T-helper 17 cell (primary cell): ENCODE data around the gene CD247. TPM values are rescaled to one million over a fixed set of nuclear protein-coding genes. Genes with fewer than 3 reads are reported as not detected.

Experiments used
- ATAC-seq: fragments of 150-1000 bp; cut with Tn5 transposase; 2 replicates; pipeline ENCODE4 v1.10.0; 2021; ENCODE audit warnings: mild to moderate bottlenecking, moderate library complexity
- DNase-seq, 3 donors: peaks; one replicate each; pipeline versions ENCODE4 v3.0.0 to v3.0.0-alpha.2; 2020 to 2021
- H3K9me3 ChIP-seq: one replicate; pipeline ENCODE4 v1.7.0; 2013; ENCODE audit warnings: low read length, mild to moderate bottlenecking; ENCODE audit not compliant: control insufficient read depth, poor library complexity, severe bottlenecking
- H3K27ac Mint-ChIP-seq: one replicate; pipeline ENCODE4 v1.8.0; 2022; ENCODE audit warnings: mild to moderate bottlenecking, moderate library complexity, mixed read lengths
- H3K27me3 Mint-ChIP-seq: one replicate; pipeline ENCODE4 v1.8.0; 2022; ENCODE audit warnings: mixed read lengths
- H3K36me3 Mint-ChIP-seq: one replicate; pipeline ENCODE4 v1.8.0; 2022; ENCODE audit warnings: low read depth, mixed read lengths
- H3K4me1 Mint-ChIP-seq: one replicate; pipeline ENCODE4 v1.8.0; 2022; ENCODE audit warnings: mild to moderate bottlenecking, mixed read lengths
- H3K4me3 Mint-ChIP-seq: one replicate; pipeline ENCODE4 v1.8.0; 2022; ENCODE audit warnings: mild to moderate bottlenecking, moderate library complexity, mixed read lengths
- total RNA-seq, 4 donors: library from RNA in 2 of 4; stranded (reverse) in 2 of 4; gene quantifications; one replicate each; pipeline ENCODE4 v1.2.3 and lab custom pipeline; 2022 to 2026

The CD247 gene
- total RNA-seq, 2 donors from 2014 or later = 265 to 295 TPM

- ATAC-seq = no peak
Measured at GRCh38 chr1:167427848-167428247, 90.5 kb downstream of the CD247 start.

GRCh38 chr1:167426716-167427115 is 91.6 kb downstream of the CD247 start:
- H3K9me3 ChIP-seq = no peaks in the 10 kb centered on the region
- DNase-seq (no peak), ATAC-seq (no peak)
- Mint-ChIP-seq H3K4me3 (no peak overlapping the region), H3K27me3 (no peaks in the 10 kb centered on the region), H3K36me3 (no peaks in the 10 kb centered on the region), H3K27ac (peak overlapping the region; percentile 81), H3K4me1 (peaks cover 33% of the 10 kb centered on the region)

More at GRCh38 chr1:167427848-167428247, 90.5 kb downstream of the CD247 start:
- H3K9me3 ChIP-seq = no peaks in the 10 kb centered on the region
- no peaks in the 10 kb centered on the region for H3K27me3 Mint-ChIP-seq
- peaks cover 31% of the 10 kb centered on the region for H3K4me1 Mint-ChIP-seq
- peak overlapping the region; percentile 87 for H3K27ac Mint-ChIP-seq
- no peak overlapping the region for H3K4me3 Mint-ChIP-seq
- DNase-seq = no peak
- H3K36me3 Mint-ChIP-seq = no peaks in the 10 kb centered on the region

GRCh38 chr1:167425482-167425881 is 92.8 kb downstream of the CD247 start:
- H3K4me1 Mint-ChIP-seq = peaks cover 27% of the 10 kb centered on the region
- no peaks in the 10 kb centered on the region for H3K36me3 Mint-ChIP-seq
- no peak overlapping the region for H3K4me3 Mint-ChIP-seq
- DNase-seq (no peak), ATAC-seq (no peak)
- H3K27me3 Mint-ChIP-seq = no peaks in the 10 kb centered on the region
- no peak overlapping the region for H3K27ac Mint-ChIP-seq
- H3K9me3 ChIP-seq = no peaks in the 10 kb centered on the region

GRCh38 chr1:167423684-167424619 is 94.4 kb downstream of the CD247 start:
- H3K9me3 ChIP-seq = no peaks in the 10 kb centered on the region
- no peak overlapping the region for H3K27ac Mint-ChIP-seq
- ATAC-seq = no peak
- peak overlapping the region; percentile 45 for H3K4me3 Mint-ChIP-seq
- no peaks in the 10 kb centered on the region for H3K36me3 Mint-ChIP-seq
- no peak for DNase-seq
- H3K4me1 Mint-ChIP-seq = peaks cover 15% of the 10 kb centered on the region
- no peaks in the 10 kb centered on the region for H3K27me3 Mint-ChIP-seq

- H3K9me3 ChIP-seq = no peaks in the 10 kb centered on the region
- H3K36me3 Mint-ChIP-seq = peaks cover 3% of the 10 kb centered on the region
- H3K4me1 Mint-ChIP-seq = peaks cover 9% of the 10 kb centered on the region
- no peak for DNase-seq
- H3K4me3 Mint-ChIP-seq = no peak overlapping the region
- H3K27me3 Mint-ChIP-seq = no peaks in the 10 kb centered on the region
- ATAC-seq = no peak
- peak overlapping the region; percentile 32 for H3K27ac Mint-ChIP-seq
Measured at GRCh38 chr1:167420510-167420909, 97.8 kb downstream of the CD247 start.

GRCh38 chr1:167419245-167419644 is 99.1 kb downstream of the CD247 start:
- H3K9me3 ChIP-seq = no peaks in the 10 kb centered on the region
- no peak overlapping the region for H3K4me3 Mint-ChIP-seq
- peaks cover 5% of the 10 kb centered on the region for H3K36me3 Mint-ChIP-seq
- peaks cover 9% of the 10 kb centered on the region for H3K4me1 Mint-ChIP-seq
- no peaks in the 10 kb centered on the region for H3K27me3 Mint-ChIP-seq
- no peak for DNase-seq
- H3K27ac Mint-ChIP-seq = no peak overlapping the region
- no peak for ATAC-seq

GRCh38 chr1:167418391-167418790 is 99.9 kb downstream of the CD247 start:
- DNase-seq = no peak
- peaks cover 5% of the 10 kb centered on the region for H3K36me3 Mint-ChIP-seq
- ATAC-seq = no peak
- H3K4me1 Mint-ChIP-seq = peaks cover 9% of the 10 kb centered on the region
- peak overlapping the region; percentile 41 for H3K27ac Mint-ChIP-seq
- no peak overlapping the region for H3K4me3 Mint-ChIP-seq
- no peaks in the 10 kb centered on the region for H3K9me3 ChIP-seq
- H3K27me3 Mint-ChIP-seq = no peaks in the 10 kb centered on the region

- no peak for ATAC-seq
Measured at GRCh38 chr1:167416506-167416905, 101.8 kb downstream of the CD247 start.

GRCh38 chr1:167413328-167413727 is 105.0 kb downstream of the CD247 start:
- Mint-ChIP-seq H3K36me3 (peaks cover 13% of the 10 kb centered on the region), H3K4me3 (no peak overlapping the region), H3K27me3 (no peaks in the 10 kb centered on the region), H3K27ac (no peak overlapping the region), H3K4me1 (peaks cover 14% of the 10 kb centered on the region)
- no peaks in the 10 kb centered on the region for H3K9me3 ChIP-seq
- no peak for ATAC-seq
- no peak for DNase-seq

More at GRCh38 chr1:167416506-167416905, 101.8 kb downstream of the CD247 start:
- Mint-ChIP-seq H3K27me3 (no peaks in the 10 kb centered on the region), H3K4me1 (peaks cover 17% of the 10 kb centered on the region), H3K27ac (peak overlapping the region; percentile 57), H3K36me3 (peaks cover 9% of the 10 kb centered on the region), H3K4me3 (no peak overlapping the region)
- H3K9me3 ChIP-seq = no peaks in the 10 kb centered on the region
- no peak for DNase-seq

GRCh38 chr1:167412920-167413319 is 105.4 kb downstream of the CD247 start:
- H3K9me3 ChIP-seq = no peaks in the 10 kb centered on the region
- Mint-ChIP-seq H3K4me1 (peaks cover 11% of the 10 kb centered on the region), H3K36me3 (peaks cover 13% of the 10 kb centered on the region), H3K27ac (no peak overlapping the region), H3K4me3 (no peak overlapping the region), H3K27me3 (no peaks in the 10 kb centered on the region)
- ATAC-seq = no peak
- no peak for DNase-seq

- Mint-ChIP-seq H3K4me3 (no peak overlapping the region), H3K36me3 (peaks cover 13% of the 10 kb centered on the region), H3K27ac (peak overlapping the region; percentile 27), H3K27me3 (no peaks in the 10 kb centered on the region), H3K4me1 (peaks cover 10% of the 10 kb centered on the region)
- no peak for DNase-seq
- H3K9me3 ChIP-seq = no peaks in the 10 kb centered on the region
- ATAC-seq = no peak
Measured at GRCh38 chr1:167412072-167412471, 106.3 kb downstream of the CD247 start.

GRCh38 chr1:167409183-167409582 is 109.1 kb downstream of the CD247 start:
- no peaks in the 10 kb centered on the region for H3K9me3 ChIP-seq
- Mint-ChIP-seq H3K27ac (peak overlapping the region; percentile 19), H3K4me3 (no peak overlapping the region), H3K27me3 (no peaks in the 10 kb centered on the region), H3K36me3 (peaks cover 8% of the 10 kb centered on the region), H3K4me1 (peaks cover 12% of the 10 kb centered on the region)
- DNase-seq (no peak), ATAC-seq (no peak)

GRCh38 chr1:167408355-167408754 is 110.0 kb downstream of the CD247 start:
- Mint-ChIP-seq H3K27ac (no peak overlapping the region), H3K36me3 (peaks cover 8% of the 10 kb centered on the region), H3K27me3 (no peaks in the 10 kb centered on the region), H3K4me3 (no peak overlapping the region), H3K4me1 (peaks cover 13% of the 10 kb centered on the region)
- DNase-seq (no peak), ATAC-seq (no peak)
- no peaks in the 10 kb centered on the region for H3K9me3 ChIP-seq

- DNase-seq (no peak), ATAC-seq (no peak)
- H3K9me3 ChIP-seq = no peaks in the 10 kb centered on the region
- Mint-ChIP-seq H3K36me3 (peaks cover 7% of the 10 kb centered on the region), H3K4me3 (no peak overlapping the region), H3K27ac (peak overlapping the region; percentile 37), H3K27me3 (no peaks in the 10 kb centered on the region), H3K4me1 (peaks cover 6% of the 10 kb centered on the region)
Measured at GRCh38 chr1:167404908-167405307, 113.4 kb downstream of the CD247 start.
